GM12892 (cell line): ENCODE results near the gene SPECC1L.
"Not testable (repeated sequence)": the region's sequence is repeated elsewhere in the genome, so short reads cannot be mapped to it uniquely, and the experiment has no call there.

Experiments
- DNase-seq: peaks from one replicate; pipeline ENCODE4 v3.0.0; 2011; ENCODE audit not compliant: insufficient read length
- FAIRE-seq: peaks from 2 replicates; lab custom pipeline; 2011; peaks lifted over from hg19 to GRCh38; lab: Jason Lieb, UNC
- POLR2A ChIP-seq: IDR thresholded peaks from 2 replicates; pipeline ENCODE4 v1.6.1; 2011; ENCODE audit warnings: low read depth, low read length, control low read depth
- POLR2AphosphoS5 ChIP-seq: IDR thresholded peaks from 2 replicates; pipeline ENCODE4 v1.6.1; 2011; ENCODE audit warnings: low read depth, low read length, control low read depth
- TAF1 ChIP-seq: IDR thresholded peaks from 2 replicates; pipeline ENCODE4 v1.6.1; 2011; ENCODE audit warnings: low read depth, mild to moderate bottlenecking, control low read depth, low read length, borderline replicate concordance

Gene SPECC1L

DNA sequence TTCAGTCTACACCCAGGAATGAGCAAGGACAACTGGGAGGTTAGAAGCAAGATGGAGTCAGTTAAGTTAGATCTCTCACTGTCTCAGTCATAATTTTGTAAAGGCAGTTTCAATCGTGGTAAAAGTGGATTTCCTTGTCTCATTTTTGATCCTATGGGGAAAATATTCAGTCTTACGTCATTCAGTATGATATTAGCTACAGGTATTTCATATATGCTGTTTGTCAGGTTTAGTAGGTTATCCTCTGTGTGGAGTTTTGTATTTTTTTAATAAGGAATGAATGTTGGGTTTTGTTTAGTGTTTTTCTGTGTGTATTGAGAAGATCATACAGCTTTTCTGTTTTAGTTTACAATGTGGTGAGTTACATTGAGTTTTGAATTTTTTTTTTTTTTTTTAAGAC is 11.8 kb downstream of the SPECC1L start:
- DNase-seq (no peak), FAIRE-seq (no peak)
- TF ChIP-seq POLR2A (no peak), POLR2AphosphoS5 (no peak), TAF1 (no peak)

DNA sequence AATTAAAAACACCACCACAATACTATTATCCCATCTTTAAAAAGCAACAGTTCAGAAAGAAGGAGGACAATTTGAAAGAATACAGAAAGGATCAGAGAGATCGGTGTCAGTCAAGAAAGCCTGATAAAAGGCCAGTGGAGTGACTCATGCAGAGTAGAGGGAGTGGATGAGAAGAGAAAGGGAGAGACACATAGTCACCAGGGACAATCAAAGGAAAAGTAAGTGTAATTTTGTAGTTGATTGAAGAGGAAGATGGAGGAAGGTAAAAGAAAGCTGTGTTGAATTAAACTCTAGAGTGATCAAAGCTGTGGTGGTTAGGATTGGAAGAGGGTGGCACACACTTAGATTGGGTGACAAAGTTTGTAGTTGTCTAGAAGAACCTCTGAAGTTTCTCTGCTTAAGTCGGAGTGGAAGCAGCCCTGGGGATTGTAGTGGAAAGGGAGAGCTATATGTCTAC is 14.1 kb downstream of the SPECC1L start:
- FAIRE-seq (no peak), DNase-seq (no peak)
- no peak for TF ChIP-seq POLR2AphosphoS5
- no peak for TF ChIP-seq TAF1
- no peak for TF ChIP-seq POLR2A

- FAIRE-seq (no peak), DNase-seq (no peak)
- TF ChIP-seq POLR2A (no peak), POLR2AphosphoS5 (no peak), TAF1 (no peak)
Observed at GRCh38 chr22:24285245-24285644, 14.6 kb downstream of the SPECC1L start.

DNA sequence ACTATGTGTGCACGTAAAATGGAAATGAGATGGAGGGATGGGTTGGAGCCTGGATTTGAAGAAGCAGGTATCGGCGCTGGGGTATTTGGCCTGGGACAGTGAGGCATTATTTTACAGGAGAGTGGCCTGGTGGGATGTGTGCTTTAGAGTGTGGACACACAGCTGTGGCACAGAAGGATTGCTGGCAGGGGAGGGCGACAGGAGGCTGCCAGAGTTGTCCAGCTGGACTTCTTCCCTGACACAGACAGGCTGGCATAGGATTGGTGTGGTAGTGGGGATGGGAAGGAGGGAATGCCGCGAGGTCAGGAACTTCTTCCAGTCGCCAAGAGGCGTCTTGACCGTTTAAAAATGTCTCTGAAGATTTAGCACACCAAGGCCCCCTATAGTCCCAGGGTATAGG is 16.6 kb downstream of the SPECC1L start:
- FAIRE-seq: not testable (repeated sequence)

DNA sequence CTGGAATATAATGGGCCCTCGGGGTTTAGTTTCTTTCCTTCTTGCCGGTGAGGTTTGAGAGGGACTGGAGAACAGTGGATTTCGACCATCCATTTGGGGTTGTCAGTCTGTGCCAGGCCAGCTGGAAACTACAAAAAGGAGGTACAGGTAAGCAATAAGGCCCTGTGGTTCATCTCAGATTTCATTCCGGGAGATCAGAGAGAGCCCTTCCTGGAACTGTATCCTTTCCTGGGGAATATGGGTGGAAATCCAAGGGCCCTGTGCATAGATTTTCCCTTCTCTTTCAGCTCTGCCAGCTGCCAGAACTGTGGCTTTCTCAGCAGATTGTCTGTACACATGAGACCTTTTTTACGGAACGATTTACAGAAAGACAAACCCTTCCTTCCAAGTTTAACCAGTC is 17.2 kb downstream of the SPECC1L start:
- FAIRE-seq, DNase-seq: not testable (repeated sequence)

More for the DNA sequence above, 16.6 kb downstream of the SPECC1L start:
- not testable (repeated sequence) for DNase-seq

GRCh38 chr22:24289114-24289513 is 18.5 kb downstream of the SPECC1L start:
- DNase-seq (no peak), FAIRE-seq (no peak)
- TF ChIP-seq POLR2AphosphoS5 (no peak), POLR2A (no peak), TAF1 (no peak)

- DNase-seq (no peak), FAIRE-seq (no peak)
- TF ChIP-seq TAF1 (no peak), POLR2AphosphoS5 (no peak), POLR2A (no peak)
Observed at GRCh38 chr22:24289741-24290163, 19.1 kb downstream of the SPECC1L start.

GRCh38 chr22:24290459-24290858 is 19.8 kb downstream of the SPECC1L start:
- no peak for DNase-seq
- no peak for FAIRE-seq
- TF ChIP-seq TAF1: no peak
- TF ChIP-seq POLR2AphosphoS5: no peak
- TF ChIP-seq POLR2A: no peak

- FAIRE-seq (no peak), DNase-seq (no peak)
- TF ChIP-seq TAF1 (no peak), POLR2AphosphoS5 (no peak), POLR2A (no peak)
Observed at GRCh38 chr22:24291515-24292201, 21.0 kb downstream of the SPECC1L start.

DNA sequence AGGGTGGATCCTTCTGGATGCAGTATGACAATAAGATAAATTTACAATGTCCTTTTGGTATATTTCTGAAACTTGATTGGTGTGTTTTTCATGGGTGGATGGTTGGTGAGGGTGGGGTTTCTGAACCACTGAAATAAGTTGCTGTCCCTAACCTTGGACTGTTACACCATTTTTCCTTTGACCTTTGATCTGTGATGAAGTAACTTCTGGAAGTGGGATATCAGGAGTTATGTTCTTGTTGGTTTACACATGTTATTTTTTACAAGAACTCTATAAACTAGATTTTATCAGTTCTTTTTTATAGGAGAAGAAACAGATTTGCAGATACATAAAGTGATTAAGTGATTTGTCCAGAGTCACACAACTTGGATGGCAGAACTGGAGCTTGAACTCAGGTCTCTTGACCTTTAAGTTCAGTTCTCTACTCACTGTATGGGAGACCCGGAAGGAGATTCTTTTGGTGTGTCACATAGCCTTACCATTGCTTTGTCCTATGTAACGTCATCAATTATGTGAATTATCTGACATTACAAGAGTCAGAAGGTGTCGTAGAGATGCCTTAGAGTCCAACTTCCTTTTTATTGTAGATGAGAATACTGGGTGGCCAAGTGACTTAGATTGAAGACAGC is 21.7 kb downstream of the SPECC1L start:
- not testable (repeated sequence) for FAIRE-seq, DNase-seq

- not testable (repeated sequence) for FAIRE-seq, DNase-seq
Observed at GRCh38 chr22:24294913-24295312, 24.3 kb downstream of the SPECC1L start.

GRCh38 chr22:24298497-24299155 is 28.0 kb downstream of the SPECC1L start:
- not testable (repeated sequence) for FAIRE-seq, DNase-seq

DNA sequence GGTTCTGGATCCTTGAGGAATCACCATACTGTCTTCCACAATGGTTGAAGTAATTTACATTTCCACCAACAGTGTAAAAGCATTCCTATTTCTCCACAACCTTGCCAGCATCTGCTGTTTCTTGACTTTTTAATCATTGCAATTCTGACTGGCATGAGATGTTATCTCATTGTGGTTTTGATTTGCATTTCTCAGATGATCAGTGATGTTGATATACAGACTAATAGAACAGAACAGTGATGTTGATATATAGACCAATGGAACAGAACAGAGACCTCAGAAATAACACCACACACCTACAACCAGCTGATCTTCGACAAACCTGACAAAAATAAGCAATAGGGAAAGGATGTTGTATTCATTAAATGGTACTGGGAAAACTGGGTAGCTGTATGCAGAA is 29.9 kb downstream of the SPECC1L start:
- DNase-seq, FAIRE-seq: not testable (repeated sequence)
